Measurements from ENCODE around the gene NTF4.
"Not testable (repeated sequence)": the region's sequence is repeated elsewhere in the genome, so short reads cannot be mapped to it uniquely, and the experiment has no call there.

GRCh38 chr19:49038557-49039276 lies 25.9 kb downstream of the NTF4 start:
- TF ChIP-seq, protein P1, sequence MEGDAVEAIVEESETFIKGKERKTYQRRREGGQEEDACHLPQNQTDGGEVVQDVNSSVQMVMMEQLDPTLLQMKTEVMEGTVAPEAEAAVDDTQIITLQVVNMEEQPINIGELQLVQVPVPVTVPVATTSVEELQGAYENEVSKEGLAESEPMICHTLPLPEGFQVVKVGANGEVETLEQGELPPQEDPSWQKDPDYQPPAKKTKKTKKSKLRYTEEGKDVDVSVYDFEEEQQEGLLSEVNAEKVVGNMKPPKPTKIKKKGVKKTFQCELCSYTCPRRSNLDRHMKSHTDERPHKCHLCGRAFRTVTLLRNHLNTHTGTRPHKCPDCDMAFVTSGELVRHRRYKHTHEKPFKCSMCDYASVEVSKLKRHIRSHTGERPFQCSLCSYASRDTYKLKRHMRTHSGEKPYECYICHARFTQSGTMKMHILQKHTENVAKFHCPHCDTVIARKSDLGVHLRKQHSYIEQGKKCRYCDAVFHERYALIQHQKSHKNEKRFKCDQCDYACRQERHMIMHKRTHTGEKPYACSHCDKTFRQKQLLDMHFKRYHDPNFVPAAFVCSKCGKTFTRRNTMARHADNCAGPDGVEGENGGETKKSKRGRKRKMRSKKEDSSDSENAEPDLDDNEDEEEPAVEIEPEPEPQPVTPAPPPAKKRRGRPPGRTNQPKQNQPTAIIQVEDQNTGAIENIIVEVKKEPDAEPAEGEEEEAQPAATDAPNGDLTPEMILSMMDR (IDR thresholded peaks at IDR 0.05), result not testable (repeated sequence)
- not testable (repeated sequence) for TF ChIP-seq EZH2phosphoT487 (IDR thresholded peaks at IDR 0.05)

Measured in neural progenitor cell (in vitro differentiated cells).